HepG2 (cell line): ENCODE measurements around the gene SCT. TPM values are rescaled to one million over a fixed set of nuclear protein-coding genes. Genes with fewer than 3 reads are reported as not detected.

Experiments used
- ARNTL ChIP-seq: sonication (generic); formaldehyde crosslinking; IDR thresholded peaks from 2 replicates; pipeline ENCODE4 v1.4.0; 2020; ENCODE audit warnings: mild to moderate bottlenecking, missing genetic modification reagents
- ATAD3A ChIP-seq: sonication (generic); formaldehyde crosslinking; IDR thresholded peaks from 2 replicates; pipeline ENCODE4 v1.4.0; 2020; ENCODE audit warnings: missing genetic modification reagents
- CAMTA2 ChIP-seq: sonication (generic); formaldehyde crosslinking; IDR thresholded peaks from 2 replicates; pipeline ENCODE4 v1.4.0; 2020; ENCODE audit warnings: mild to moderate bottlenecking, missing genetic modification reagents, borderline replicate concordance
- CREM ChIP-seq, 2 experiments: sonication (generic) in 1 of 2; formaldehyde crosslinking in 1 of 2; IDR thresholded peaks; 2 replicates each; pipeline versions ENCODE4 v1.4.0 to v1.6.1; 2016 to 2020; ENCODE audit warnings: antibody characterized with exemption in 1 of 2, mild to moderate bottlenecking in 1 of 2, missing genetic modification reagents in 1 of 2
- FOXM1 ChIP-seq: sonication (generic); formaldehyde crosslinking; IDR thresholded peaks from 2 replicates; pipeline ENCODE4 v1.5.0; 2020; ENCODE audit warnings: missing genetic modification reagents
- GLMP ChIP-seq: sonication (generic); formaldehyde crosslinking; IDR thresholded peaks from 2 replicates; pipeline ENCODE4 v1.9.0; 2021; ENCODE audit warnings: missing genetic modification reagents, mild to moderate bottlenecking, borderline replicate concordance
- JUNB ChIP-seq: sonication (generic); formaldehyde crosslinking; IDR thresholded peaks from 2 replicates; pipeline ENCODE4 v1.8.0; 2022; ENCODE audit warnings: missing genetic modification reagents, mild to moderate bottlenecking, borderline replicate concordance
- KDM5B ChIP-seq: sonication (generic); formaldehyde crosslinking; IDR thresholded peaks from 2 replicates; pipeline ENCODE4 v1.4.0; 2020; ENCODE audit warnings: missing genetic modification reagents, mild to moderate bottlenecking, borderline replicate concordance
- LCORL ChIP-seq, 2 experiments: fragments of 450-650 bp in 1 of 2; sonication (generic) in 1 of 2; formaldehyde crosslinking in 1 of 2; IDR thresholded peaks; 2 replicates each; pipeline versions ENCODE4 v1.5.0 to v1.6.1; 2017 to 2020; ENCODE audit warnings: antibody characterized with exemption in 1 of 2, missing genetic modification reagents in 1 of 2
- POGZ ChIP-seq: sonication (generic); formaldehyde crosslinking; IDR thresholded peaks from 2 replicates; pipeline ENCODE4 v1.4.0; 2020; ENCODE audit warnings: mild to moderate bottlenecking, missing genetic modification reagents
- RAD21 ChIP-seq: fragments of 450-650 bp; formaldehyde crosslinking; IDR thresholded peaks from 2 replicates; pipeline ENCODE4 v1.5.0; 2020; ENCODE audit warnings: mild to moderate bottlenecking
- REPIN1 ChIP-seq: sonication (generic); formaldehyde crosslinking; IDR thresholded peaks from 2 replicates; pipeline ENCODE4 v1.8.0; 2022; ENCODE audit warnings: missing genetic modification reagents, low read depth, mild to moderate bottlenecking, borderline replicate concordance
- RFX3 ChIP-seq: IDR thresholded peaks from 2 replicates; pipeline ENCODE4 v1.6.1; 2016; ENCODE audit warnings: missing biosample characterization, missing genetic modification reagents
- SIX1 ChIP-seq: sonication (generic); formaldehyde crosslinking; IDR thresholded peaks from 2 replicates; pipeline ENCODE4 v1.4.0; 2020; ENCODE audit warnings: missing genetic modification reagents, borderline replicate concordance
- SKI ChIP-seq: fragments of 450-650 bp; IDR thresholded peaks from one replicate; pipeline ENCODE4 v1.6.1; 2018; ENCODE audit warnings: mild to moderate bottlenecking; ENCODE audit not compliant: partially characterized antibody
- SNAPC2 ChIP-seq: sonication (generic); formaldehyde crosslinking; IDR thresholded peaks from 2 replicates; pipeline ENCODE4 v1.8.1; 2022; ENCODE audit warnings: mild to moderate bottlenecking, missing genetic modification reagents
- ZFYVE20 ChIP-seq: sonication (generic); formaldehyde crosslinking; IDR thresholded peaks from 2 replicates; pipeline ENCODE4 v1.8.0; 2023; ENCODE audit warnings: low read depth, mild to moderate bottlenecking, moderate library complexity, missing genetic modification reagents, borderline replicate concordance
- ZMAT3 ChIP-seq: sonication (generic); formaldehyde crosslinking; conservative IDR thresholded peaks from 2 replicates; pipeline ENCODE4 v1.7.0; 2021; ENCODE audit warnings: missing genetic modification reagents
- ZNF20 ChIP-seq: sonication (generic); formaldehyde crosslinking; IDR thresholded peaks from 2 replicates; pipeline ENCODE4 v1.4.0; 2020; ENCODE audit warnings: mild to moderate bottlenecking, moderate library complexity, missing genetic modification reagents
- ZNF225 ChIP-seq: sonication (generic); formaldehyde crosslinking; IDR thresholded peaks from 2 replicates; pipeline ENCODE4 v1.4.0; 2020; ENCODE audit warnings: mild to moderate bottlenecking, missing genetic modification reagents
- ZNF263 ChIP-seq: sonication (generic); formaldehyde crosslinking; IDR thresholded peaks from 2 replicates; pipeline ENCODE4 v1.4.0; 2020; ENCODE audit warnings: missing genetic modification reagents
- ZNF275 ChIP-seq: sonication (generic); formaldehyde crosslinking; IDR thresholded peaks from 2 replicates; pipeline ENCODE4 v1.8.0; 2022; ENCODE audit warnings: missing genetic modification reagents, mild to moderate bottlenecking, inconsistent platforms, borderline replicate concordance
- ZNF530 ChIP-seq: sonication (generic); formaldehyde crosslinking; IDR thresholded peaks from 2 replicates; pipeline ENCODE4 v1.5.0; 2020; ENCODE audit warnings: low read depth, mild to moderate bottlenecking, missing genetic modification reagents
- ZNF619 ChIP-seq: sonication (generic); formaldehyde crosslinking; IDR thresholded peaks from 2 replicates; pipeline ENCODE4 v1.4.0; 2020; ENCODE audit warnings: mild to moderate bottlenecking, missing genetic modification reagents
- ZNF644 ChIP-seq: IDR thresholded peaks from 2 replicates; pipeline ENCODE4 v1.6.1; 2016; ENCODE audit warnings: low read depth
- ZNF773 ChIP-seq: sonication (generic); formaldehyde crosslinking; IDR thresholded peaks from 2 replicates; pipeline ENCODE4 v1.4.0; 2020; ENCODE audit warnings: missing genetic modification reagents, borderline replicate concordance
- polyA plus RNA-seq, 8 experiments: library from polyadenylated mRNA; depleted of rRNA in 3 of 8; stranded (reverse) in 7 of 8; unstranded in 1 of 8; fragments of >200 nt; fragmentation: Illumina TruSeq in 4 of 8; extraction: Trizol in 4 of 8; gene quantifications; 2 replicates each; pipeline versions ENCODE4 v1.2.1 to v1.2.3, GENCODE V29; 2011 to 2016; ENCODE audit warnings: low read depth in 4 of 8, missing spikeins in 1 of 8, mixed read lengths in 1 of 8; ENCODE audit not compliant: insufficient read depth in 1 of 8
- total RNA-seq, 5 experiments: library from RNA; depleted of rRNA; stranded (reverse); fragments of >200 nt; fragmentation: Illumina TruSeq; extraction: Trizol; gene quantifications; 2 replicates each; pipeline ENCODE4 v1.2.3, GENCODE V29; 2016; ENCODE audit warnings: low read depth in 1 of 5
- TF ChIP-seq, protein P1 (sequence below): IDR thresholded peaks from 2 replicates; pipeline ENCODE4 v1.6.1; 2016; ENCODE audit warnings: low read depth, borderline replicate concordance
- TF ChIP-seq, protein P2 (sequence below), 2 experiments: fragments of 450-650 bp in 1 of 2; sonication (generic) in 1 of 2; formaldehyde crosslinking; IDR thresholded peaks; 2 replicates each; pipeline versions ENCODE4 v1.5.0 to v1.8.0; 2020 to 2022; ENCODE audit warnings: mild to moderate bottlenecking in 1 of 2, missing genetic modification reagents in 1 of 2

SCT gene
- total and polyA plus RNA-seq, 2 of the 13 experiments (the other 11 are each of a cell fraction or from before 2014, with no cell fraction given): not detected

- TF ChIP-seq ZNF20 (no peak), ZFYVE20 (CRISPR knock-in tag) (no peak), JUNB (no peak), GLMP (CRISPR knock-in tag) (no peak), SNAPC2 (CRISPR knock-in tag) (no peak), ZNF275 (CRISPR knock-in tag) (no peak), RAD21 (CRISPR knock-in tag) (no peak), POGZ (CRISPR knock-in tag) (no peak), ZNF530 (CRISPR knock-in tag) (no peak), SKI (no peak), CREM (IDR thresholded peaks at IDR 0.05) (no peak), CREM (CRISPR knock-in tag; IDR thresholded peaks at IDR 0.05) (no peak), KDM5B (CRISPR knock-in tag) (no peak), ARNTL (CRISPR knock-in tag) (0 out of 2 replicates have a peak, but pooled peaks have one; percentile 33), ZMAT3 (CRISPR knock-in tag) (no peak), SIX1 (no peak), REPIN1 (CRISPR knock-in tag) (no peak), ZNF619 (CRISPR knock-in tag) (no peak), ZNF773 (CRISPR knock-in tag) (no peak), ZNF225 (CRISPR knock-in tag) (peak; percentile 43; the same call in 1 of the 2 replicates), ATAD3A (no peak), FOXM1 (CRISPR knock-in tag) (no peak), ZNF263 (CRISPR knock-in tag) (0 out of 2 replicates have a peak, but pooled peaks have one; percentile 15), ZNF644 (no peak), LCORL (IDR thresholded peaks at IDR 0.05) (no peak), LCORL (CRISPR knock-in tag; IDR thresholded peaks at IDR 0.05) (0 out of 2 replicates have a peak, but pooled peaks have one; percentile 42), RFX3 (CRISPR knock-in tag) (no peak), CAMTA2 (CRISPR knock-in tag) (no peak)
- TF ChIP-seq, protein P1, sequence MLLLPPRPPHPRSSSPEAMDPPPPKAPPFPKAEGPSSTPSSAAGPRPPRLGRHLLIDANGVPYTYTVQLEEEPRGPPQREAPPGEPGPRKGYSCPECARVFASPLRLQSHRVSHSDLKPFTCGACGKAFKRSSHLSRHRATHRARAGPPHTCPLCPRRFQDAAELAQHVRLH: no peak
- TF ChIP-seq, protein P2, sequence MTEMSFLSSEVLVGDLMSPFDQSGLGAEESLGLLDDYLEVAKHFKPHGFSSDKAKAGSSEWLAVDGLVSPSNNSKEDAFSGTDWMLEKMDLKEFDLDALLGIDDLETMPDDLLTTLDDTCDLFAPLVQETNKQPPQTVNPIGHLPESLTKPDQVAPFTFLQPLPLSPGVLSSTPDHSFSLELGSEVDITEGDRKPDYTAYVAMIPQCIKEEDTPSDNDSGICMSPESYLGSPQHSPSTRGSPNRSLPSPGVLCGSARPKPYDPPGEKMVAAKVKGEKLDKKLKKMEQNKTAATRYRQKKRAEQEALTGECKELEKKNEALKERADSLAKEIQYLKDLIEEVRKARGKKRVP (CRISPR knock-in tag; IDR thresholded peaks at IDR 0.05): no peak
Observed at GRCh38 chr11:578276-579035, 48.5 kb downstream of the SCT start (continued).
